GM12878 (cell line): ENCODE results near the gene FANCC. TPM values are rescaled to one million over a fixed set of nuclear protein-coding genes. Genes with fewer than 3 reads are reported as not detected.

Source experiments
- ATAC-seq: fragments of 200-7000 bp; cut with Tn5 transposase; 3 replicates; pipeline ENCODE4 v1.9.1; 2020; ENCODE audit warnings: mild to moderate bottlenecking, moderate library complexity
- BruUV-seq: library from RNA; stranded (reverse); fragments of 400-500 nt; replicated peaks from 2 replicates; lab custom pipeline; 2021; lab: Mats Ljungman, UMichigan
- CTCF ChIA-PET: fragments of 300-600 bp; sonication (Branson Sonifier 250); formaldehyde crosslinking; extraction: SDS; loops from one replicate; lab custom pipeline; 2021; ENCODE audit warnings: inconsistent platforms; lab: Yijun Ruan, JAX
- POLR2A ChIA-PET: fragments of 350-600 bp; formaldehyde crosslinking; extraction: SDS; loops from one replicate; lab custom pipeline; 2021; ENCODE audit warnings: inconsistent platforms; lab: Charles Lee
- RAD21 ChIA-PET: fragments of 300-600 bp; sonication (Branson Sonifier 250); formaldehyde crosslinking; loops from one replicate; lab custom pipeline; 2023; ENCODE audit warnings: antibody characterized with exemption; ENCODE audit not compliant: unreplicated experiment; lab: Charles Lee
- SMC1A ChIA-PET: fragments of 300-600 bp; sonication (Branson Sonifier 250); formaldehyde crosslinking; loops from one replicate; lab custom pipeline; 2023; ENCODE audit not compliant: unreplicated experiment, uncharacterized antibody; lab: Charles Lee
- DNase-seq: peaks from one replicate; pipeline ENCODE4 v3.0.0-alpha.2; 2011; ENCODE audit warnings: low read depth, low spot score
- FAIRE-seq: peaks from 3 replicates; lab custom pipeline; 2011; peaks lifted over from hg19 to GRCh38; lab: Jason Lieb, UNC
- H2AFZ ChIP-seq: 2 replicates; pipeline ENCODE4 v1.6.0; 2011; ENCODE audit warnings: low read depth, low read length, control low read depth; ENCODE audit not compliant: control insufficient read depth
- H3K27ac ChIP-seq: 2 replicates; pipeline ENCODE4 v1.5.1; 2011; ENCODE audit warnings: control low read depth; ENCODE audit not compliant: control insufficient read depth, insufficient read depth
- H3K27me3 ChIP-seq, 2 experiments: replicated peaks in 1 of 2; 2 replicates each; pipeline versions ENCODE4 v1.6.0 to v1.6.1; 2011; ENCODE audit warnings: low read length in 1 of 2; ENCODE audit not compliant: control insufficient read depth in 2 of 2, insufficient read depth in 2 of 2
- H3K36me3 ChIP-seq, 2 experiments: 2 replicates each; pipeline ENCODE4 v1.5.1; 2011; ENCODE audit warnings: low read length in 1 of 2; ENCODE audit not compliant: control insufficient read depth in 2 of 2, insufficient read depth in 2 of 2
- H3K4me1 ChIP-seq: 2 replicates; pipeline ENCODE4 v1.6.1; 2011; ENCODE audit warnings: mild to moderate bottlenecking, low read length, moderate library complexity, mixed read lengths; ENCODE audit not compliant: control insufficient read depth, insufficient read depth
- H3K4me2 ChIP-seq: 2 replicates; pipeline ENCODE4 v1.6.0; 2011; ENCODE audit warnings: control low read depth; ENCODE audit not compliant: control insufficient read depth, insufficient read depth
- H3K4me3 ChIP-seq: fragments of 200-600 bp; sonication (generic); 2 replicates; pipeline ENCODE4 v1.5.1; 2016
- H3K79me2 ChIP-seq: 2 replicates; pipeline ENCODE4 v1.6.0; 2011; ENCODE audit warnings: low read length; ENCODE audit not compliant: control insufficient read depth, insufficient read depth
- H3K9ac ChIP-seq: 2 replicates; pipeline ENCODE4 v1.8.0; 2011; ENCODE audit warnings: low read length, control low read depth, mixed read lengths; ENCODE audit not compliant: control insufficient read depth, insufficient read depth
- H3K9me3 ChIP-seq: replicated peaks from 3 replicates; pipeline ENCODE4 v1.5.1; 2011; ENCODE audit warnings: mild to moderate bottlenecking, low read length; ENCODE audit not compliant: control insufficient read depth, insufficient read depth
- H4K20me1 ChIP-seq: 2 replicates; pipeline ENCODE4 v1.6.0; 2011; ENCODE audit not compliant: control insufficient read depth, insufficient read depth
- BCL11A ChIP-seq: IDR thresholded peaks from 2 replicates; pipeline ENCODE4 v1.6.1; 2011; ENCODE audit warnings: low read depth, low read length
- HDAC6 ChIP-seq: fragments of 200-600 bp; sonication (generic); IDR thresholded peaks from one replicate; pipeline ENCODE4 v1.8.0; 2017; ENCODE audit warnings: antibody characterized with exemption; ENCODE audit not compliant: unreplicated experiment
- JUND ChIP-seq: IDR thresholded peaks from 2 replicates; pipeline ENCODE4 v1.6.1; 2012; ENCODE audit warnings: low read depth, mild to moderate bottlenecking, low read length, improper control_type of control experiment, moderate library complexity
- KAT2A ChIP-seq: conservative IDR thresholded peaks from 2 replicates; pipeline ENCODE4 v1.6.1; 2011; ENCODE audit warnings: low read depth, low read length; ENCODE audit not compliant: control insufficient read depth
- NFIC ChIP-seq: IDR thresholded peaks from 2 replicates; pipeline ENCODE4 v1.6.1; 2012; ENCODE audit warnings: low read depth, mild to moderate bottlenecking, inconsistent platforms, low read length, moderate library complexity
- SP1 ChIP-seq: IDR thresholded peaks from one replicate; pipeline ENCODE4 v1.6.1; 2011; ENCODE audit warnings: low read depth, low read length
- SUPT20H ChIP-seq: IDR thresholded peaks from 2 replicates; pipeline ENCODE4 v1.6.1; 2011; ENCODE audit warnings: low read depth, mild to moderate bottlenecking, low read length, moderate library complexity, borderline replicate concordance; ENCODE audit not compliant: control insufficient read depth
- WGBS: methylation state at CpG from one replicate; pipeline ENCODE4 v1.1.6; 2016; ENCODE audit warnings: low lambda C conversion rate; ENCODE audit not compliant: insufficient replicate concordance, insufficient coverage; ENCODE audit errors: missing lambda C conversion rate; 5-methylcytosine and 5-hydroxymethylcytosine counted together
- in situ Hi-C: fragments of 300-500 bp; cut with MboI; formaldehyde crosslinking; loops from 9 replicates; pipeline ENCODE4 v1.14.3; 2018; ENCODE audit warnings: mixed read lengths
- intact Hi-C: fragments of 100-400 bp; cut with micrococcal nuclease; formaldehyde crosslinking; loops from one replicate; pipeline ENCODE4 v1.14.2; 2022; ENCODE audit not compliant: unreplicated experiment
- polyA plus RNA-seq, 11 experiments: library from polyadenylated mRNA; depleted of rRNA in 4 of 11; unstranded in 6 of 11; stranded (reverse) in 5 of 11; fragments of >200 nt; fragmentation: Nextera tagmentation in 4 of 11; fragmentation: Illumina TruSeq in 1 of 11; extraction: Ambion mirVana in 4 of 11; extraction: Trizol in 1 of 11; gene quantifications; 1 replicate in 1 of 11; 2 replicates in 10 of 11; pipeline versions ENCODE4 v1.2.1 to v1.2.3, GENCODE V29; 2011 to 2016; ENCODE audit warnings: inconsistent platforms in 2 of 11, missing spikeins in 2 of 11, low read depth in 1 of 11
- total RNA-seq, 4 experiments: library from RNA; depleted of rRNA in 3 of 4; stranded (reverse); fragments of >200 nt in 3 of 4; fragmentation: Illumina TruSeq in 1 of 4; extraction: Trizol in 1 of 4; gene quantifications; 2 replicates each; pipeline versions ENCODE4 v1.2.1 to v1.2.3, GENCODE V29; 2013 to 2021
- TF ChIP-seq, protein P1 (sequence below): IDR thresholded peaks from 2 replicates; pipeline ENCODE4 v1.6.1; 2012; ENCODE audit warnings: improper control_type of control experiment, low read depth, low read length; ENCODE audit not compliant: insufficient replicate concordance

FANCC gene
- total and polyA plus RNA-seq, 10 of the 15 experiments (the other 5 are each of a cell fraction or from before 2014, with no cell fraction given) = 1.2 to 16.8 (median 10.5) TPM

DNA sequence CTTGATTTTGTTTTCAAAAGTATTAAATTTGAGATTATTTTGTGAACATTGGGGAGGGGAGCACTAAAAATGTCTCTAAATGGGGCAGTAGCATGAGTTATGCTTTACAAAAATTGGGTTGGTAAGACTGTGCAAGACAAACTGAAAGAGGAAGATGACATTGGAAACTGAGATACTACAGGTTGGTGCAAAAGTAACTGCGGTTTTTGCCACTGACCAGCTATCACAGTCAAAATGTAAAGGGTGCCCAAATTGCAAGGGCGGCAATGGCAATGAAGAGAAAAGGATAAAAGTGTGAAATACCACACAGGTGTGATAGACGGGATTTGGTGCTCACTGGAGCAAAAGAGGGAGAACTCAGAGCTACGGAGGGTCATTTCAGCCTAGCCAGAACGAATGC is 124.0 kb downstream of the FANCC start:
- H3K4me2 ChIP-seq = no peak overlapping the region
- ATAC-seq = no peak
- RAD21 ChIA-PET = no interaction called here
- H3K27me3 ChIP-seq = no peaks in the 10 kb centered on the region
- DNase-seq = no peak
- no peak overlapping the region for H3K27ac ChIP-seq
- H3K4me1 ChIP-seq = peaks cover 5% of the 10 kb centered on the region; the same call in 1 of the 2 replicates
- CTCF ChIA-PET = interaction anchor here (1.1 to 2.5 kb wide), 3 partner anchors 14 to 143 kb away, joined by 3 to 11 read pairs (median 7); no protein-coding TSS in a partner anchor
- POLR2A ChIA-PET = no interaction called here
- intact Hi-C loops (no loop called here), in situ Hi-C loops (no loop called here)
- H2AFZ ChIP-seq = no peak overlapping the region
- no peaks in the 10 kb centered on the region for H4K20me1 ChIP-seq
- H3K9ac ChIP-seq = no peak overlapping the region
- SMC1A ChIA-PET = interaction anchor here (0.7 kb wide), 1 partner anchor 22 kb away, joined by 3 read pairs; no protein-coding TSS in a partner anchor
- H3K79me2 ChIP-seq = no peaks in the 10 kb centered on the region
- TF ChIP-seq NFIC = no peak
- TF ChIP-seq, protein P1, sequence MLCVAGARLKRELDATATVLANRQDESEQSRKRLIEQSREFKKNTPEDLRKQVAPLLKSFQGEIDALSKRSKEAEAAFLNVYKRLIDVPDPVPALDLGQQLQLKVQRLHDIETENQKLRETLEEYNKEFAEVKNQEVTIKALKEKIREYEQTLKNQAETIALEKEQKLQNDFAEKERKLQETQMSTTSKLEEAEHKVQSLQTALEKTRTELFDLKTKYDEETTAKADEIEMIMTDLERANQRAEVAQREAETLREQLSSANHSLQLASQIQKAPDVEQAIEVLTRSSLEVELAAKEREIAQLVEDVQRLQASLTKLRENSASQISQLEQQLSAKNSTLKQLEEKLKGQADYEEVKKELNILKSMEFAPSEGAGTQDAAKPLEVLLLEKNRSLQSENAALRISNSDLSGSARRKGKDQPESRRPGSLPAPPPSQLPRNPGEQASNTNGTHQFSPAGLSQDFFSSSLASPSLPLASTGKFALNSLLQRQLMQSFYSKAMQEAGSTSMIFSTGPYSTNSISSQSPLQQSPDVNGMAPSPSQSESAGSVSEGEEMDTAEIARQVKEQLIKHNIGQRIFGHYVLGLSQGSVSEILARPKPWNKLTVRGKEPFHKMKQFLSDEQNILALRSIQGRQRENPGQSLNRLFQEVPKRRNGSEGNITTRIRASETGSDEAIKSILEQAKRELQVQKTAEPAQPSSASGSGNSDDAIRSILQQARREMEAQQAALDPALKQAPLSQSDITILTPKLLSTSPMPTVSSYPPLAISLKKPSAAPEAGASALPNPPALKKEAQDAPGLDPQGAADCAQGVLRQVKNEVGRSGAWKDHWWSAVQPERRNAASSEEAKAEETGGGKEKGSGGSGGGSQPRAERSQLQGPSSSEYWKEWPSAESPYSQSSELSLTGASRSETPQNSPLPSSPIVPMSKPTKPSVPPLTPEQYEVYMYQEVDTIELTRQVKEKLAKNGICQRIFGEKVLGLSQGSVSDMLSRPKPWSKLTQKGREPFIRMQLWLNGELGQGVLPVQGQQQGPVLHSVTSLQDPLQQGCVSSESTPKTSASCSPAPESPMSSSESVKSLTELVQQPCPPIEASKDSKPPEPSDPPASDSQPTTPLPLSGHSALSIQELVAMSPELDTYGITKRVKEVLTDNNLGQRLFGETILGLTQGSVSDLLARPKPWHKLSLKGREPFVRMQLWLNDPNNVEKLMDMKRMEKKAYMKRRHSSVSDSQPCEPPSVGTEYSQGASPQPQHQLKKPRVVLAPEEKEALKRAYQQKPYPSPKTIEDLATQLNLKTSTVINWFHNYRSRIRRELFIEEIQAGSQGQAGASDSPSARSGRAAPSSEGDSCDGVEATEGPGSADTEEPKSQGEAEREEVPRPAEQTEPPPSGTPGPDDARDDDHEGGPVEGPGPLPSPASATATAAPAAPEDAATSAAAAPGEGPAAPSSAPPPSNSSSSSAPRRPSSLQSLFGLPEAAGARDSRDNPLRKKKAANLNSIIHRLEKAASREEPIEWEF = no peak
- TF ChIP-seq KAT2A = no peak
- no peak for TF ChIP-seq SP1
- no peak for TF ChIP-seq JUND
- TF ChIP-seq BCL11A = no peak
- TF ChIP-seq HDAC6 = no peak
- no peak for TF ChIP-seq SUPT20H
- no peak for FAIRE-seq
- H3K9me3 ChIP-seq = no peaks in the 10 kb centered on the region
- no TSS peak for BruUV-seq
- no peak overlapping the region for H3K4me3 ChIP-seq
- 61% methylated on average over 5 of the region's 5 CpGs for WGBS
- H3K36me3 ChIP-seq = no peaks in the 10 kb centered on the region
